GM19438 (cell line): ENCODE measurements around the gene CD83.
"Not testable (repeated sequence)": the region's sequence is repeated elsewhere in the genome, so short reads cannot be mapped to it uniquely, and the experiment has no call there.

Source experiments
- ATAC-seq: cut with Tn5 transposase; IDR thresholded peaks from one replicate; pipeline ENCODE4 v1.9.1; 2021; ENCODE audit warnings: low read depth; ENCODE audit not compliant: unreplicated experiment

Gene CD83

GRCh38 chr6:14146506-14147096 is 29.0 kb downstream of the CD83 start:
- ATAC-seq: no peak

- no peak for ATAC-seq
These were observed 30.3 kb downstream of the CD83 start for GRCh38 chr6:14147891-14148290.

GRCh38 chr6:14148471-14148870 is 30.9 kb downstream of the CD83 start:
- ATAC-seq: no peak

- no peak for ATAC-seq
These were observed 31.6 kb downstream of the CD83 start for GRCh38 chr6:14149053-14149738.

GRCh38 chr6:14149739-14150130 is 32.2 kb downstream of the CD83 start:
- ATAC-seq: no peak

- ATAC-seq: not testable (repeated sequence)
These were observed 33.7 kb downstream of the CD83 start for GRCh38 chr6:14151300-14151699.

- ATAC-seq: no peak
These were observed 34.2 kb downstream of the CD83 start for GRCh38 chr6:14151773-14152172.

- ATAC-seq: no peak
These were observed 35.7 kb downstream of the CD83 start for GRCh38 chr6:14153228-14153627.

GRCh38 chr6:14159090-14159489 is 41.5 kb downstream of the CD83 start:
- no peak for ATAC-seq

- no peak for ATAC-seq
These were observed 45.3 kb downstream of the CD83 start for GRCh38 chr6:14162826-14163225.

- no peak for ATAC-seq
These were observed 47.5 kb downstream of the CD83 start for GRCh38 chr6:14165091-14165490.

GRCh38 chr6:14166839-14167238 is 49.3 kb downstream of the CD83 start:
- no peak for ATAC-seq

GRCh38 chr6:14170128-14170527 is 52.6 kb downstream of the CD83 start:
- ATAC-seq: no peak

GRCh38 chr6:14172562-14172961 is 55.0 kb downstream of the CD83 start:
- ATAC-seq: no peak

GRCh38 chr6:14174226-14174625 is 56.7 kb downstream of the CD83 start:
- ATAC-seq: no peak

- ATAC-seq: no peak
These were observed 57.4 kb downstream of the CD83 start for GRCh38 chr6:14174996-14175395.

- no peak for ATAC-seq
These were observed 58.9 kb downstream of the CD83 start for GRCh38 chr6:14176429-14176828.

- ATAC-seq: no peak
These were observed 60.0 kb downstream of the CD83 start for GRCh38 chr6:14177413-14178082.

GRCh38 chr6:14178083-14178445 is 60.5 kb downstream of the CD83 start:
- no peak for ATAC-seq

- ATAC-seq: no peak
These were observed 63.0 kb downstream of the CD83 start for GRCh38 chr6:14180609-14181008.

GRCh38 chr6:14182916-14183315 is 65.3 kb downstream of the CD83 start:
- no peak for ATAC-seq
